Activated naive CD4-positive, alpha-beta T cell treated with anti-CD3 and anti-CD28 coated beads, Interleukin-2, amount 50 U/mL, for 72 hours (primary cell): Measurements from ENCODE around the gene HYAL3. TPM values are rescaled to one million over a fixed set of nuclear protein-coding genes. Genes with fewer than 3 reads are reported as not detected.
A peak's percentile ranks its signal among the peaks of the same experiment; 100 is the strongest.

ENCODE experiments used
- ATAC-seq, 2 donors: fragments of 150-1000 bp; cut with Tn5 transposase; 2 replicates each; pipeline ENCODE4 v1.10.0; 2021; ENCODE audit warnings: mild to moderate bottlenecking in 2 of 2, moderate library complexity in 2 of 2
- DNase-seq, 2 donors: peaks; one replicate each; pipeline ENCODE4 v3.0.0; 2021 to 2022; ENCODE audit warnings: low spot score in 2 of 2
- H3K27ac Mint-ChIP-seq, 2 donors: one replicate each; pipeline ENCODE4 v1.8.0; 2022; ENCODE audit warnings: mild to moderate bottlenecking in 2 of 2, mixed read lengths in 2 of 2
- H3K36me3 Mint-ChIP-seq, 2 donors: one replicate each; pipeline ENCODE4 v1.8.0; 2022; ENCODE audit warnings: mixed read lengths in 2 of 2
- H3K9me3 Mint-ChIP-seq, 2 donors: one replicate each; pipeline ENCODE4 v1.8.0; 2022; ENCODE audit warnings: mixed read lengths in 2 of 2
- total RNA-seq, 2 donors: library from RNA; stranded (reverse); gene quantifications; one replicate each; pipeline ENCODE4 v1.2.3, GENCODE V29; 2022

The HYAL3 gene
- total RNA-seq, 2 donors from 2014 or later, result 4.3 to 6.6 TPM

DNA sequence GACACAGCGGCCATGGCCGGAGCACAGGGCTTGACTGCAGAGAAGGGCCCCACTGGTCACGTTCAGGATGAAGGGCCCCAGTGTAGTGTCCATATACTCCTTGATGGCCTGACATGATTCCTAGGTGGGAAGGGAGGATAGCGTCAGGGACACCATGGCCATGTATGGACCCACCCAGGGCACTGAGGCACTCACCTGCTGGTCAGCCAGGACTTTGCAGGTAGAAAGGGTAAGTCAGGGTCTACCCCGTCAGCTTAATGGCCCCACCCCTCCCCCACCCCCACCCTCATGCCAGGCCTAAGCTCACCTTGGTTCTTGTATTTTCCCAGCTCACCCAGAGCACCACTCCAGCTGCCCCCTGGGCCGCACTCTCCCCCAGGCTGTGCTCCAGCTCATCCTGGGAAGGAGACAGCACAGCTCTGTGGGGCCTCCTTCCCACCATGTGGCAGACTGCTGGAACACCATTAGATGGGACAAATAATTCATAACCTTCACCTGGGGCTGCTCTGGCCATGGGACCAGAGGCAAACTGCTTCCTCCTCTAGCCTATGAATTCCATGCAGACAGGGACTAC is 1.6 kb upstream of the HYAL3 start:
- H3K27ac Mint-ChIP-seq, result peak overlapping the region in 1 of 2 donors; percentile 89
- ATAC-seq (no peak), DNase-seq (no peak)
- no peaks in the 10 kb centered on the region for H3K9me3 Mint-ChIP-seq
- peaks cover 0 to 4% of the 10 kb centered on the region in 2 donors for H3K36me3 Mint-ChIP-seq

GRCh38 chr3:50299929-50300680 is 900 bp upstream of the HYAL3 start:
- Mint-ChIP-seq H3K36me3 (peaks cover 0 to 4% of the 10 kb centered on the region in 2 donors), H3K9me3 (no peaks in the 10 kb centered on the region), H3K27ac (peak overlapping the region; percentile 89)
- DNase-seq, result no peak
- ATAC-seq, result peak in 1 of 2 donors; percentile 52

DNA sequence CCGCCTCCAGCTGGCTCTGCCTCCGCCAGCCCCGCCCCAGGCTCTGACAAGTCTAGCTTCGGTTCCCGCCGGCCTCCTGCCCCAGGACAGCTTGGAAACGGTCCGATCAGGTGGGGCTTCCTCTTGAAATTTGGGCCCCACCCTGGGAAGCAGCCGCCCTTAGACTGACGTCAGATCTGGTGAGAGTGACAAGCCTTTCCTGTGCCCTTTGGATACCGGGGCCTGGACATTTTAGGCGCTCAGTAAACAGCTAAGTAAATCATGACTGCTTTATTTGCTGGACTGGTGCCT is 378 bp upstream of the HYAL3 start:
- Mint-ChIP-seq H3K27ac (peak overlapping the region; percentile 89), H3K36me3 (peaks cover 0 to 4% of the 10 kb centered on the region in 2 donors), H3K9me3 (no peaks in the 10 kb centered on the region)
- no peak for ATAC-seq
- no peak for DNase-seq

DNA sequence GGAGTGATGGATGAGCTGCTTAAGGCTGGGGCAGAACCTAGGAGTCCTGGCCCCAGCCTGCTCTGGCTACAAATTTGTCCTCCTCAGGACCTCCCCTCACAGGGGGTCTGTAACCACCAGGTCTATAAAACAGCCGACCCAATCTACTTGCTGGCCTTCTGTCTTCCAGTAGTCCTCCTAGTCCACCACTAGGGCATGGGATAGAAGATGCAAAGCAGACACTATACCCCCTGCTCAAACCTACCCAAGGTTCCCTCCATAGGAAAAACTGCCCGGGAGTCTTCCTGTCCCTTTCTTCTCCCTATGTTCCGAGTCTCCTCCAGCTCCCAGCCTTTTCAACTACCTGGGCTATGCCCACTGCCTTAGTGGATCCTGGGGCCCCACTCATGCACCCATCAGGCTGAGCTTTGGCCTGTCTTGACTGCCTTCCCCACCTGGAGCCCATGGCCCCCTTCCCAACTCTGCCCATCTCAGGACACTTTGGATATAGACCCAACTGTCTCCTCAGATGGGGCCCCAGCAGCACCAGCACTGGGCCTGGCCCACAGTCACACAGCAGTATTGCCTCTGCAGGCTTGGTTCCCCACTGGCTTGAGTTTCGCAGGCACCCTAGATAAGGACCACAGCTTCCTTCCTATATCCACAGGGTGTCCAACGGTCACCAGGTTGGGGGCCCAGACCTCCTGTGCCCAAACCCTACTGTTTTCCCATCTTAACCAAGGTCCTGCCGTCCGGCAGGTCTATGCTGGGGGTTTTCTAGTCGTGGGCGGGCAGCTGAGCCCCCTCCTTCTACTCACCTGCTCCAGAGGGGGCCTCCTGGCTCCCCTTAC is 1.1 kb downstream of the HYAL3 start:
- ATAC-seq (no peak), DNase-seq (no peak)
- Mint-ChIP-seq H3K36me3 (peaks cover 0 to 4% of the 10 kb centered on the region in 2 donors), H3K27ac (peak overlapping the region; percentile 44 to 89), H3K9me3 (no peaks in the 10 kb centered on the region)

GRCh38 chr3:50297384-50297775 is 1.8 kb downstream of the HYAL3 start:
- Mint-ChIP-seq H3K9me3 (no peaks in the 10 kb centered on the region), H3K36me3 (peaks cover 0 to 8% of the 10 kb centered on the region in 2 donors), H3K27ac (no peak overlapping the region)
- DNase-seq (no peak), ATAC-seq (no peak)

- DNase-seq (no peak), ATAC-seq (no peak)
- no peaks in the 10 kb centered on the region for H3K9me3 Mint-ChIP-seq
- H3K27ac Mint-ChIP-seq, result peak overlapping the region in 1 of 2 donors; percentile 60
- H3K36me3 Mint-ChIP-seq, result peaks cover 0 to 9% of the 10 kb centered on the region in 2 donors
Measured at GRCh38 chr3:50296721-50297383, 2.4 kb downstream of the HYAL3 start.

DNA sequence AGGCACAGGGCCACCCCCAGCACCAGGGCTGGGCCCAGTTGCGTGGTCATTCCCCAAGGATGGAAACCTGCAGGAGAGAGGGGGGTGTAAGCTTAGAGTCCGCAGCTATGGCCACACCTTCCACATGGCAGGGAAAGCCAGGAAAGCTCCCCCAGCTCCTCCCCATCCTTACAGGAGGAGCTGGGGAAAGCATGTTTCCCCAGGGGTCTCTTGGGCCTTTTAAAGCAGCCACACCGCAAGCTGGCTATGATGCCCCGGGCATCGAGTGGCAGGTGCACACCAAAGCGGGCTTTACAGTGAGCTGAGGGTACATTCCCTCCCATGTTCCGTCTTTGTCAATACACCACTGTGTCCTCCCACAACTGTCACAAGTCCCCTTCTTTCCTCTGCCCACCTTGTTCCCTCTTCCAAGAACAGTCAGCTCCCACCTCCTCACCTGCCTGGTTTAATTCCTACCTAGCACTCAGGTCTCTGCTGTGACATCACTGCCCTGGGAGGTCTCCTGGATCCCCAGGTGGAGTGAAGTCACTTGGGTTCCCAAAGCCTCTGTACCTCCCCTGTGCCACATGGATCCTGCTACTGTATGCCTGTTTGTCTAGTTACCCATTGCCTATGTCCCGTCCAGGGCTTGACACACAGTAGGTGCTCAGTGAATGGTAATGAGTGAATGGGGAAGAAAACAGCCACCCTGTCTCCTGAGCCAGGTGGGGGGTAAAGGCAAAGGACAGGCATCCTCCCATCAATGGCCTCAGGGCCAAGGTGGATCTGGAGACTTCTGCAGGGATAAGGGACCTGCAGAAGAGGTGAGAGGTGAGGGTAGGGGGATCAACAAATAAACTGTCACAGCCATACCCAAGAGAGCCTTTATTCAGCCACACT is 3.4 kb downstream of the HYAL3 start:
- ATAC-seq, result no peak
- Mint-ChIP-seq H3K9me3 (no peaks in the 10 kb centered on the region), H3K36me3 (peaks cover 9 to 17% of the 10 kb centered on the region in 2 donors), H3K27ac (peak overlapping the region in 1 of 2 donors; percentile 31)
- no peak for DNase-seq

- ATAC-seq, result no peak
- no peak overlapping the region for H3K27ac Mint-ChIP-seq
Measured at GRCh38 chr3:50294492-50295403, 4.5 kb downstream of the HYAL3 start.

DNA sequence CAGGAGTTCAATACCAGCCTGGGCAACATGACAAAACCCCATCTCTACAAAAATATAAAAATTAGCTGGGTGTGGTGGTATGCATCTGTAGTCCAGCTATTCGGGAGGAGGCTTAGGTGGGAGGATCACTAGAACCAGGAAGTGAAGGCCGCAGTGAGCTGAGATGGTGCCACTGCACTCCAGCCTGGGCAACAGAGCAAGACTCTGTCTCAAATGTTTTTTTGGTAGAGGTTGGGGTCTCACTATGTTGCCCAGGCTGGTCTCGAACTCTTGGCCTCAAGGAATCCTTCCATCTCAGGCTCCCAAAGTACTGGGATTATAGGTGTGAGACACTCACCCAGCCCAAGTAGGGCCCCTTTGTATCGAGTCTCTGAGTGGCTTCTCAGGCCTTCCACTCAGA is 5.1 kb downstream of the HYAL3 start:
- ATAC-seq, result no peak
- Mint-ChIP-seq H3K36me3 (peaks cover 9 to 16% of the 10 kb centered on the region in 2 donors), H3K27ac (no peak overlapping the region), H3K9me3 (no peaks in the 10 kb centered on the region)
- no peak for DNase-seq

More at GRCh38 chr3:50294492-50295403, 4.5 kb downstream of the HYAL3 start:
- no peak for DNase-seq
- peaks cover 9 to 17% of the 10 kb centered on the region in 2 donors for H3K36me3 Mint-ChIP-seq
- no peaks in the 10 kb centered on the region for H3K9me3 Mint-ChIP-seq

- H3K36me3 Mint-ChIP-seq, result peaks cover 9 to 13% of the 10 kb centered on the region in 2 donors
- peak overlapping the region; percentile 94 to 97 for H3K27ac Mint-ChIP-seq
- DNase-seq (no peak), ATAC-seq (no peak)
- no peaks in the 10 kb centered on the region for H3K9me3 Mint-ChIP-seq
Measured at GRCh38 chr3:50293079-50293801, 6.0 kb downstream of the HYAL3 start.

- Mint-ChIP-seq H3K27ac (peak within 1 kb of the TSS; percentile 94 to 97), H3K36me3 (peaks cover 9 to 13% of the 10 kb centered on the region in 2 donors), H3K9me3 (no peaks in the 10 kb centered on the region)
- DNase-seq (peak; percentile 91 to 93), ATAC-seq (peak; percentile 96 to 99)
Measured at GRCh38 chr3:50292159-50293078, 6.8 kb downstream of the HYAL3 start, which contains the start of gene IFRD2. IFRD2 (minus strand) TSS chr3:50292429; CDS start chr3:50292274, 155 bp downstream.

- Mint-ChIP-seq H3K36me3 (peaks cover 9 to 13% of the 10 kb centered on the region in 2 donors), H3K27ac (peak overlapping the region; percentile 85 to 94), H3K9me3 (no peaks in the 10 kb centered on the region)
- DNase-seq (no peak), ATAC-seq (no peak)
Measured at GRCh38 chr3:50290161-50290641, 9.0 kb downstream of the HYAL3 start.

- peaks cover 9 to 13% of the 10 kb centered on the region in 2 donors for H3K36me3 Mint-ChIP-seq
- peak overlapping the region in 1 of 2 donors; percentile 9 for H3K27ac Mint-ChIP-seq
- ATAC-seq (no peak), DNase-seq (no peak)
- no peaks in the 10 kb centered on the region for H3K9me3 Mint-ChIP-seq
Measured at GRCh38 chr3:50289130-50289529, 10.1 kb downstream of the HYAL3 start.
